K562 (cell line): ENCODE results near the gene TAF8. TPM values are rescaled to one million over a fixed set of nuclear protein-coding genes. Genes with fewer than 3 reads are reported as not detected.

Source experiments
- BRD9 ChIP-seq: fragments of 450-650 bp; IDR thresholded peaks from 2 replicates; pipeline ENCODE4 v1.6.1; 2018; ENCODE audit warnings: low read depth; ENCODE audit not compliant: partially characterized antibody
- CHD1 ChIP-seq: fragments of 200-600 bp; sonication (generic); IDR thresholded peaks from one replicate; pipeline ENCODE4 v1.6.1; 2012; ENCODE audit warnings: mild to moderate bottlenecking, moderate library complexity, low read length, inconsistent platforms
- EHMT2 ChIP-seq: fragments of 450-650 bp; IDR thresholded peaks from 2 replicates; pipeline ENCODE4 v1.6.1; 2018; ENCODE audit warnings: antibody characterized with exemption
- ETV6 ChIP-seq, 3 experiments: fragments of 150-350 bp in 1 of 3; sonication (generic) in 1 of 3; formaldehyde crosslinking in 1 of 3; IDR thresholded peaks; 2 replicates each; pipeline versions ENCODE4 v1.6.1 to v1.8.0; 2014 to 2022; ENCODE audit warnings: borderline replicate concordance in 2 of 3, low read depth in 2 of 3, antibody characterized with exemption in 1 of 3, low read length in 1 of 3, mild to moderate bottlenecking in 1 of 3, missing genetic modification reagents in 1 of 3
- FIP1L1 ChIP-seq: fragments of 200-400 bp; formaldehyde crosslinking; IDR thresholded peaks from 2 replicates; pipeline ENCODE4 v1.6.1; 2018; ENCODE audit warnings: mild to moderate bottlenecking, low read depth, low read length; ENCODE audit not compliant: poor library complexity, severe bottlenecking
- GATAD2B ChIP-seq: fragments of 450-650 bp; IDR thresholded peaks from 2 replicates; pipeline ENCODE4 v1.6.1; 2017; ENCODE audit warnings: mild to moderate bottlenecking, borderline replicate concordance
- HMG20B ChIP-seq: fragments of 250-450 bp; sonication (Bioruptor Pico); IDR thresholded peaks from 2 replicates; pipeline ENCODE4 v1.5.0; 2021; ENCODE audit warnings: mild to moderate bottlenecking
- KLF1 ChIP-seq: fragments of 450-650 bp; IDR thresholded peaks from 2 replicates; pipeline ENCODE4 v1.6.1; 2016; ENCODE audit warnings: missing genetic modification characterization, missing compliant biosample characterization
- MIER1 ChIP-seq: fragments of 450-650 bp; IDR thresholded peaks from 2 replicates; pipeline ENCODE4 v1.6.1; 2016; ENCODE audit warnings: antibody characterized with exemption, mild to moderate bottlenecking, low read depth
- OTX1 ChIP-seq: fragments of 450-650 bp; formaldehyde crosslinking; IDR thresholded peaks from 2 replicates; pipeline ENCODE4 v1.4.0; 2022; ENCODE audit warnings: mild to moderate bottlenecking
- PCBP1 ChIP-seq: fragments of 200-400 bp; formaldehyde crosslinking; IDR thresholded peaks from 2 replicates; pipeline ENCODE4 v1.6.1; 2018; ENCODE audit warnings: mild to moderate bottlenecking, low read depth, low read length; ENCODE audit not compliant: poor library complexity, severe bottlenecking
- TAF1 ChIP-seq: IDR thresholded peaks from 2 replicates; pipeline ENCODE4 v1.6.1; 2011; ENCODE audit warnings: mild to moderate bottlenecking, low read length, moderate library complexity; ENCODE audit not compliant: insufficient read depth, control insufficient read depth, severe bottlenecking; ENCODE audit errors: extremely low read depth
- TBL1XR1 ChIP-seq, 2 experiments: IDR thresholded peaks; 2 replicates each; pipeline ENCODE4 v1.6.1; 2012; ENCODE audit warnings: improper control_type of control experiment in 2 of 2, low read length in 2 of 2, mild to moderate bottlenecking in 1 of 2
- TCF7 ChIP-seq: sonication (generic); IDR thresholded peaks from 2 replicates; pipeline ENCODE4 v1.6.1; 2016; ENCODE audit warnings: antibody characterized with exemption, borderline replicate concordance
- ZNF140 ChIP-seq: fragments of 250-450 bp; sonication (Bioruptor Pico); IDR thresholded peaks from 2 replicates; pipeline ENCODE4 v1.8.0; 2021; ENCODE audit warnings: moderate library complexity, mild to moderate bottlenecking, inconsistent platforms
- ZNF785 ChIP-seq: fragments of 250-450 bp; sonication (Bioruptor Pico); IDR thresholded peaks from 2 replicates; pipeline ENCODE4 v1.4.0; 2020; ENCODE audit warnings: mild to moderate bottlenecking
- polyA plus RNA-seq, 8 experiments: library from polyadenylated mRNA; depleted of rRNA in 4 of 8; stranded (reverse) in 5 of 8; unstranded in 3 of 8; fragments of >200 nt; fragmentation: Nextera tagmentation in 2 of 8; fragmentation: Illumina TruSeq in 1 of 8; extraction: Ambion mirVana in 2 of 8; extraction: Trizol in 1 of 8; gene quantifications; 2 replicates each; pipeline versions ENCODE4 v1.2.1 to v1.2.3, GENCODE V29; 2011 to 2014; ENCODE audit warnings: inconsistent platforms in 1 of 8, missing spikeins in 1 of 8
- total RNA-seq, 7 experiments: library from RNA; depleted of rRNA in 6 of 7; stranded (reverse); fragments of >200 nt in 6 of 7; fragmentation: Illumina TruSeq in 2 of 7; extraction: Trizol in 2 of 7; gene quantifications; 2 replicates each; pipeline versions ENCODE4 v1.2.1 to v1.2.3, GENCODE V29; 2011 to 2021; ENCODE audit warnings: low replicate concordance in 1 of 7
- TF ChIP-seq, protein P1 (sequence below): fragments of 450-650 bp; formaldehyde crosslinking; IDR thresholded peaks from 2 replicates; pipeline ENCODE4 v1.4.0; 2020; ENCODE audit warnings: mild to moderate bottlenecking, moderate library complexity
- TF ChIP-seq, protein P2 (sequence below), 3 experiments: fragments of 200-800 bp in 1 of 3; fragments of 250-450 bp in 1 of 3; fragments of 450-650 bp in 1 of 3; sonication (Bioruptor Pico) in 1 of 3; sonication (Bioruptor generic) in 1 of 3; formaldehyde crosslinking in 1 of 3; IDR thresholded peaks; 2 replicates each; pipeline versions ENCODE4 v1.6.1 to v1.8.0; 2016 to 2022; ENCODE audit warnings: mild to moderate bottlenecking in 2 of 3, missing genetic modification characterization in 2 of 3, missing compliant biosample characterization in 1 of 3, moderate library complexity in 1 of 3
- TF ChIP-seq, protein P3 (sequence below): fragments of 450-650 bp; IDR thresholded peaks from 2 replicates; pipeline ENCODE4 v1.6.1; 2016; ENCODE audit warnings: mild to moderate bottlenecking

TAF8 gene
- total and polyA plus RNA-seq, 9 of the 15 experiments (the other 6 are each of a cell fraction or from before 2014, with no cell fraction given): 29.4 to 84.0 (median 52.6) TPM

DNA sequence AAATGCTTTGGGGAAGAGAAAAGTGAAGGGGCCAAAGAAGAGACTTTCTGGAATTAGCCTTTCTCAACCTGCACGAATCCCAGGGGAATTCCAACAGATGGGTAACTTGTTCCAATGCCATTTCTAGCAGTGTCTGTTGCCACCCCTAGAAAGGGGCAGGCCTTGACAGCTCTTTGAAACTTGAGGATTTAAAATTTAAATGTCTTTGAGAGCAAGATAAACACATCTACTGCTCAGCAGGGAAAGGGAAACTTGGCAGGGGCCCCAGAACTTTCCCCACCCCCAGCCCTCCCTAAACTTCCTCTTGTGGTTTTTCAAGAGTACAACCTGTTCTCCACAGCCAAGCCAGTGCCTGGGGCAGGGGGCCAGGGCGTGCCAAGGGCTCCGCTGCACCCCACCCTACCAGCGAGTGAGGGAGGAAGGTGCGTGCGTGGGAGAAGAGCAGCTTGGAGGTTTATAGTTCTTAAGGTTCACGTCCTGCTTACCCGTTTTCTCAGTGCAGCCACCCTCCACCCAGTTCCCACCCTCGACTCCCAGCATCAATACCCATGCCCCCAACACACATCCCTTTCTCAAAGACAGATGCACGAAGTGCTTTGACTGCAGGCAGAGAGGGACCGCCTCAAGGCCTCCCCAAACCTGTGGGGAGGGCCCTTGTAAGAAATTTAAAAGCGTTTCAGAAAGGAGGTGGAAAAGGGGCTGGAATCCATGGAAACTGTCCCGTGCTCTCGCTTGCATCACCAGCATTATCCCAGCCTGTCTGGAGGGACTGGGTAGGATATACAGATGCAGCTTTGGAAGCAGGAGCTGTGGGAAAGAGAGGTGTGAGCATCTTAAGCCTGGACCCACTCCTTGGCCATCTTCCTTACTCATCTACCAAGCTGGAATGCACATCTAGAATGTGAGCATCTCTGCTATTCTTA lies 4.5 kb upstream of the TAF8 start (continued):
- TF ChIP-seq TAF1 (no peak), ZNF140 (CRISPR knock-in tag) (no peak), FIP1L1 (no peak), OTX1 (CRISPR knock-in tag) (no peak), ETV6 (IDR thresholded peaks at IDR 0.05; ENCODE audit: borderline replicate concordance in 1 of 2, low read depth in 2 of 2, low read length in 1 of 2) (peak in 1 of 2 experiments; percentile 58; a peak in 1 of 4 replicates), ETV6 (CRISPR knock-in tag; IDR thresholded peaks at IDR 0.05; ENCODE audit: borderline replicate concordance) (no peak), HMG20B (CRISPR knock-in tag) (no peak), GATAD2B (0 out of 2 replicates have a peak, but pooled peaks have one; percentile 16), MIER1 (no peak), BRD9 (no peak), EHMT2 (no peak), TCF7 (0 out of 2 replicates have a peak, but pooled peaks have one; percentile 52), CHD1 (no peak), ZNF785 (no peak), KLF1 (tag) (no peak), PCBP1 (no peak), TBL1XR1 (IDR thresholded peaks at IDR 0.05; ENCODE audit: low read length in 2 of 2) (peak in 1 of 2 experiments; percentile 59; a peak in 1 of 4 replicates)
- TF ChIP-seq, protein P1, sequence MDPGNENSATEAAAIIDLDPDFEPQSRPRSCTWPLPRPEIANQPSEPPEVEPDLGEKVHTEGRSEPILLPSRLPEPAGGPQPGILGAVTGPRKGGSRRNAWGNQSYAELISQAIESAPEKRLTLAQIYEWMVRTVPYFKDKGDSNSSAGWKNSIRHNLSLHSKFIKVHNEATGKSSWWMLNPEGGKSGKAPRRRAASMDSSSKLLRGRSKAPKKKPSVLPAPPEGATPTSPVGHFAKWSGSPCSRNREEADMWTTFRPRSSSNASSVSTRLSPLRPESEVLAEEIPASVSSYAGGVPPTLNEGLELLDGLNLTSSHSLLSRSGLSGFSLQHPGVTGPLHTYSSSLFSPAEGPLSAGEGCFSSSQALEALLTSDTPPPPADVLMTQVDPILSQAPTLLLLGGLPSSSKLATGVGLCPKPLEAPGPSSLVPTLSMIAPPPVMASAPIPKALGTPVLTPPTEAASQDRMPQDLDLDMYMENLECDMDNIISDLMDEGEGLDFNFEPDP: peak; percentile 39; the same call in 1 of the 2 replicates
- TF ChIP-seq, protein P2, sequence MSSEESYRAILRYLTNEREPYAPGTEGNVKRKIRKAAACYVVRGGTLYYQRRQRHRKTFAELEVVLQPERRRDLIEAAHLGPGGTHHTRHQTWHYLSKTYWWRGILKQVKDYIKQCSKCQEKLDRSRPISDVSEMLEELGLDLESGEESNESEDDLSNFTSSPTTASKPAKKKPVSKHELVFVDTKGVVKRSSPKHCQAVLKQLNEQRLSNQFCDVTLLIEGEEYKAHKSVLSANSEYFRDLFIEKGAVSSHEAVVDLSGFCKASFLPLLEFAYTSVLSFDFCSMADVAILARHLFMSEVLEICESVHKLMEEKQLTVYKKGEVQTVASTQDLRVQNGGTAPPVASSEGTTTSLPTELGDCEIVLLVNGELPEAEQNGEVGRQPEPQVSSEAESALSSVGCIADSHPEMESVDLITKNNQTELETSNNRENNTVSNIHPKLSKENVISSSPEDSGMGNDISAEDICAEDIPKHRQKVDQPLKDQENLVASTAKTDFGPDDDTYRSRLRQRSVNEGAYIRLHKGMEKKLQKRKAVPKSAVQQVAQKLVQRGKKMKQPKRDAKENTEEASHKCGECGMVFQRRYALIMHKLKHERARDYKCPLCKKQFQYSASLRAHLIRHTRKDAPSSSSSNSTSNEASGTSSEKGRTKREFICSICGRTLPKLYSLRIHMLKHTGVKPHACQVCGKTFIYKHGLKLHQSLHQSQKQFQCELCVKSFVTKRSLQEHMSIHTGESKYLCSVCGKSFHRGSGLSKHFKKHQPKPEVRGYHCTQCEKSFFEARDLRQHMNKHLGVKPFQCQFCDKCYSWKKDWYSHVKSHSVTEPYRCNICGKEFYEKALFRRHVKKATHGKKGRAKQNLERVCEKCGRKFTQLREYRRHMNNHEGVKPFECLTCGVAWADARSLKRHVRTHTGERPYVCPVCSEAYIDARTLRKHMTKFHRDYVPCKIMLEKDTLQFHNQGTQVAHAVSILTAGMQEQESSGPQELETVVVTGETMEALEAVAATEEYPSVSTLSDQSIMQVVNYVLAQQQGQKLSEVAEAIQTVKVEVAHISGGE (CRISPR knock-in tag; IDR thresholded peaks at IDR 0.05): no peak
- TF ChIP-seq, protein P3, sequence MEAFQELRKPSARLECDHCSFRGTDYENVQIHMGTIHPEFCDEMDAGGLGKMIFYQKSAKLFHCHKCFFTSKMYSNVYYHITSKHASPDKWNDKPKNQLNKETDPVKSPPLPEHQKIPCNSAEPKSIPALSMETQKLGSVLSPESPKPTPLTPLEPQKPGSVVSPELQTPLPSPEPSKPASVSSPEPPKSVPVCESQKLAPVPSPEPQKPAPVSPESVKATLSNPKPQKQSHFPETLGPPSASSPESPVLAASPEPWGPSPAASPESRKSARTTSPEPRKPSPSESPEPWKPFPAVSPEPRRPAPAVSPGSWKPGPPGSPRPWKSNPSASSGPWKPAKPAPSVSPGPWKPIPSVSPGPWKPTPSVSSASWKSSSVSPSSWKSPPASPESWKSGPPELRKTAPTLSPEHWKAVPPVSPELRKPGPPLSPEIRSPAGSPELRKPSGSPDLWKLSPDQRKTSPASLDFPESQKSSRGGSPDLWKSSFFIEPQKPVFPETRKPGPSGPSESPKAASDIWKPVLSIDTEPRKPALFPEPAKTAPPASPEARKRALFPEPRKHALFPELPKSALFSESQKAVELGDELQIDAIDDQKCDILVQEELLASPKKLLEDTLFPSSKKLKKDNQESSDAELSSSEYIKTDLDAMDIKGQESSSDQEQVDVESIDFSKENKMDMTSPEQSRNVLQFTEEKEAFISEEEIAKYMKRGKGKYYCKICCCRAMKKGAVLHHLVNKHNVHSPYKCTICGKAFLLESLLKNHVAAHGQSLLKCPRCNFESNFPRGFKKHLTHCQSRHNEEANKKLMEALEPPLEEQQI: no peak
